ENCODE measurements around the gene TC2N.
"Not testable (repeated sequence)": the region's sequence is repeated elsewhere in the genome, so short reads cannot be mapped to it uniquely, and the experiment has no call there.

The TC2N gene

GRCh38 chr14:91866511-91867295, 633 bp downstream of the TC2N start:
- DNase-seq = no peak

DNA sequence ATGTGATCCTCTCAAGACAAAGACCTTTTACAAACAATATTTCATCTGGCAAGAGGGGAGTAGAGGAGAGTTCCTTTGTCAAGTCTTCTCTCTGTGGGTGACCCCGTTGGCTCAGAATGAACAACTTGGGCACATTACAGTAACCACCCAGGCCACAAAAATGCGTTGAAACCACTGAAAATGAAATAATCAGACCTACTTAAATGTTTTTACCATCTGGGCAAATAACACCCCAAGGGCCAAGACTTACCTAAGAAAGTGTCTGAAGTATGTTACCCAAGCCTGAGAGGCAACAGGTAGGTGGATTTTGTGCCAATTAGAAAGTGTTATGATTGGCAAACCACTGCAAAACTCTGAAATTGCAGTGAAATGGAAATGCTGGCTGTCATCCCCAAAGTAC, 1.3 kb downstream of the TC2N start:
- DNase-seq = no peak

- no peak for DNase-seq
Observed at GRCh38 chr14:91862417-91862816, 4.9 kb downstream of the TC2N start.

DNA sequence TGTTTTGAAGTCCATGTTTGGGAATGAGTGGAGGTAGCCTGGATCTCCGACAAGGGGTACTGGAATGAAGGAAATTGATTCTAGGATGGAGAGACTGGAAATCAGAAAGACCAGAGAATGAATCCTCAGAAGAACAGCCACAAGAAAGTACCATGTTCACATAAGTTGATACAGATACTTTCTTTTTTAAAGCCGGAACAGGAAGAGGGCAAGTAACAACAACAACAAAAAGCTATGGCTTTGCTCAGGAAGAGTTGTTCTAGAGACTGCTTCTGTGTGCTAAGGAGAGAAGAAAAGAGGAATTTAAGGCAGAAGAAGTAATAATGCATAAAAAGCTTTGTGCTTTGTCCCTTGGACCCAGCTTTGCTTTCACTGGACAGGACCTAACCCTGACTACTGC, 6.2 kb downstream of the TC2N start:
- DNase-seq = no peak

DNA sequence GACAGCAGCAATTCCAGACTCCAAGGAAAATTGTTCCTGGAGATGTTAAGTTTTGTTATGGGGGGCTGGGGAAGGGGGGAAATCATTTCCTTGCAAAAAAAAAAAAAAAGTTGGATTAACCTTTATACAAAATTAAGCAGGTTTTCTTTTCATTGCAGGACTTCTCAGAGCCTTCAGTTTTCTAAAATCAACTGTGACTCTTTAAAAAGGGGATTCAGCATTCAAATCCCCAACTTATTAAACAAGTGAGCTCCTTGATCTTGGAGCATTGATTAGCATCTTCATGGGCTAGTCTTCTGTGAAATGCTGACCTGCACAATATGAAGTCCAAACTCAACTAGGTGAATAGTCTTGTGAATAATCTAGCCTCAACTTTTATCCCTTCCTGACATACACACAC, 7.1 kb downstream of the TC2N start:
- DNase-seq = no peak

- no peak for DNase-seq
Observed at GRCh38 chr14:91858536-91859275, 8.6 kb downstream of the TC2N start.

DNA sequence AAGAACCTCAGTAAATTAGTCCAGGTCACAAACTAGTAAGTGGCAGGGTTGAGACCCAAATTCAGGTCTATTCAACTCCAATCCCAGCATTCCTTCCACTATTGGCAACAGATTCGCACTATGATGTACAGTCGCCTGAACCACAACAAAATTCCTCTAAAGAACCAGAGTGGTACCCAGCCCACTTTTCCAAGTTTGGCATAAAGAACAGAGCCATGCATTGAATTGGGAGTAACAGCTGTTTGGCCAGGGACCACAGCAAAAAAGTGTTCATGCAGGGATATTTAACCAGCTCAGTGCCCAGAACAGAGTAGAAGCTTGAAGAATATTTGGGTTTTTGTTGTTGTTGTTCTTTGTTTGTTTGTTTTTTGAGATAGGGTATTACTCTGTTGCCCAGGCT, 9.7 kb downstream of the TC2N start:
- no peak for DNase-seq

- no peak for DNase-seq
Observed at GRCh38 chr14:91854327-91854934, 12.9 kb downstream of the TC2N start.

DNA sequence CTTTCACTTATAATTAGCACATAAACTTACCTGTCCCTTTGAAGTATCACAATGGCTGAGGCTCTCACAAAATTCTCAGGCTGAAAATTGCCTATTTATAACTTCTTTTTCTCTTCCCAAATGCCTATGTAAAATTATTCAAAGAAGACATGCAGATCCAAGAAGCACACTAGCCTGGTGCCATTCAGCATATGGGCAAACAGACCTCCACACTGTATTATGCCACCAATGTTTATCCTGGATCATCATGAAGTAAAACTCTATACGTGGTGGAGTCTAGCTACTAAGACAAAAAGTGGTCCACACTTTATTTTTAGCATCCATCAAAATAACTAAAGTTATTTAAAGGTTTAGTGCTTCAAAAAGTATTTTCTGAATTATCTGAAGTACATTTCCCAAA, 15.8 kb downstream of the TC2N start:
- DNase-seq = no peak

DNA sequence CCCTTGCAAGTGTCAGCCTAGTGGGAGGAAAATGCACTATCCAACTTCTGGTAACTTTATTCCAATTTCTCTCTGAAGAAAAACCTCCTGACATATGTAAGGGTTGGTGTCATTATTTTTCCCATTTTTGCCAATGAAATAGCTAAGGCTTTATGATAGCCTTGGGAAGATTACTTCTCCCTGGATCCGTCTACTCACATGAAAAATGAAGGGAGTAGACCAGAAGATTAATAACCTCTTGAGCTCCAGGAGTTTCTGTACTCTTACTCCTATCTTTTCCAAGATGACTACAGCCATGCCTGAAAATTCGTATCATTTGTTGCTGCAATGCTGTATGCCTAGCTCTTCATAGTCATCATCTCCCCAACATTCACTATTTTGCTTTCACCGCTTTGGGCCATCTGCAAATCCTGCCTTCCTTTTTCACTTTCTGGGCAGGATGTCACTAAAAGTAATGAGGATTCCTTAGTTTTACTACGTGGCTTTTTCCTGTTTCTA, 18.8 kb downstream of the TC2N start:
- no peak for DNase-seq

DNA sequence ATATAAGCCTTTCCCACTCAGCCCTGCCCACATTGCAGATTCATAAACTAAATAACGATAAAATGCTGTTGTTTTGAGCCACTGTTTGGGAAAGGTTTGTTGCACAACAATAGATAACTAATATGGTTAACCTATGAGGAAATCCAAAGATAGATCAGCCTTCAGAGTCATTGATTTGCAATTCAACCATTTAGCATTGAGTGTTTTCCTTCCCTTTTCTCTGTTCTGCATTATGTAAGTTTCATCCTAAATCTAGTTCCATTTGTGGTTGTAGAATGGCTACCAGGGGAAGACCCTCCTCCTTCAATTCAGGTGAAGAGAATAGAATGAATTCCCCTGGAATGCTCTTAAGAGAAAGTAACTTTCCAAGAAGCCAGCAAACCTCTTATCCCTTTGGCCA, 19.6 kb downstream of the TC2N start:
- no peak for DNase-seq

DNA sequence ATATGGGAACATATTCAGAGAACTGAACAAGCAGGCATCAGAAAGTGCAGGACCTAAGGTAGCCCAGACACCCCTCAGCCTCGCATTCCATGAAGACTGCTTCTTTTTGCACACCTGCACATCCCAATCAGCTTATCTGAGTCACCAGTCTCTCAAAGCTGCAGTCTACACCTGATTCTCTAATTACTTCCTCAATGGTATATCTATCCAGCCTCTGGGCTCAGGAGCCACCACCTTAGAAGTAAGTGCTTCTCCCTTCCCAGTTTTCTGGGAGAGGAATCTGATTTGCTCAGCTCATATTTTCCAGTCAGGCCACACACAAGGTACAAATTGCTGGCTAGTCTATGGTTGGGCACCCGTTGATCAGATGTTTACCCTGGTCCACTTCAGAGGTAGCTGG, 21.7 kb downstream of the TC2N start:
- DNase-seq = no peak

DNA sequence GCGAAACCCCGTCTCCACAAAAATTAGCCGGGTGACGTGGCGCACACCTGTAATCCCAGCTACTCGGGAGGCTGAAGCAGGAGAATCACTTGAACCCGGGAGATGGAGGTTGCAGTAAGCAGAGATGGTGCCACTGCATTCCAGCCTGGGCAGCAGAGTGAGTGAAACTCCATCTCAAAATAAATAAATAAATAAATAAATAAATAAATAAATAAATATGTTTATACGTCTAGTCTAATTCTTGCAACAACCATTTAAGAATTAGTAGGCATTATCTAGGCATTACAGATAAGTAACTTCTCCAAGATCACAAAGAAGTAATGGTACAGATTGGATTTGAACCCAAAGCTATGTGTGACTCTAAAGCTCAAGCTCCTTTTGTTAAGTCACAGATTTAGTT, 22.3 kb downstream of the TC2N start:
- not testable (repeated sequence) for DNase-seq

GRCh38 chr14:91844029-91844428, 23.3 kb downstream of the TC2N start:
- no peak for DNase-seq

DNA sequence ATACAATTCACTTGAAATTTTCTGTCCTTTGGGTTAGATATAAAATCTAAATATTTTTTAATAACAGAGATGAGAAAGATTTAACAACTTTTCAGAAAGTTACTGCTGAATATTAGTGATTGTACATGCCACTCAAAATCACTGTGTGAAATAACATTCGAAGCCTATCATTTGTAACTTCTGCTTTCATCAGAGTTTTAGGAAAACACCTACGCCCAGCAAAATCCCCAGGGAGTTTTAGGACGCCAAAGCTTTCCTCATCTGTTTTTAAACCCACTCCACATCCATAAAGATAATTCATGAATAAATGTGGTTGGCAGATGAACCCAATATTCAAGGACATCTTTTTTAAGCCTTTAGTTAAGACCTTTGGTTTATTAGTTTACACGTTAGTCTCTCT, 23.9 kb downstream of the TC2N start:
- DNase-seq = no peak

DNA sequence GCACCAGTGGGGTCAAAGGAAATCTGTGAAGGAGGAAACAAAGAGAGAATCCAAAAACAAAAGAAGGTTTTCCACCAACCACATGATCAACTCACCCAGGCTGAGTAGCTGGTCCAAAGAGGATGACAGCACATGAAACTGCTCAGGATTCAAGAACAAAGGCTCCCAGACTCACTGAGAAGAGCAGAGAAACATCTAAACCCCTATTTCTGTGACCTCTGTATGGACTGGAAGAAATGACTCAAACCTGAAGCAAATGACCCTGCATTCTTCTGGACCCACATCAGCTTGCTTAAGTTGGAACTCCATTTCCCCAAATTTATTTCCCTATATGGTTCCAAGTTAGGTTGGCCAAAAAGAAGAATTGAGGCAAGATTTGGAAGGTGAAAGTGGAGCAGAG, 26.3 kb downstream of the TC2N start:
- DNase-seq = no peak

DNA sequence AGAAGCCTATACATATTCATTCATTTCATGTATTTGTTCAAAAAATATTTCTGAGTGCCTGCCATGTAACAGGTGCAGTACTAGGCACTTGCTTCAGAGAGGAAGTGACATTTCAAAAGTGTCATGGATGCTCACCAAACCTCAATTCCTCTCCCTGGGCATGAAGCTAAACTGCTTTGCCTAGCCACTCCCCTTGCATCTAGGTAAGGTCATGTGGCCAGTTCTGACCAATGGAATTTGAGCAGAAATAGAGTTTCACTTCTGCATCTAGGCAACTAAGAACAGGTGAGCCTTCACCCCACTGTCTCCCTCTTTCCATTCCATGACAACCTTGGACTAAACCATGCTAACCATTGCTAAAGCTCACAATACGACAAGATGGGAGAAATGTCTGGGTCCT, 27.6 kb downstream of the TC2N start:
- no peak for DNase-seq

DNA sequence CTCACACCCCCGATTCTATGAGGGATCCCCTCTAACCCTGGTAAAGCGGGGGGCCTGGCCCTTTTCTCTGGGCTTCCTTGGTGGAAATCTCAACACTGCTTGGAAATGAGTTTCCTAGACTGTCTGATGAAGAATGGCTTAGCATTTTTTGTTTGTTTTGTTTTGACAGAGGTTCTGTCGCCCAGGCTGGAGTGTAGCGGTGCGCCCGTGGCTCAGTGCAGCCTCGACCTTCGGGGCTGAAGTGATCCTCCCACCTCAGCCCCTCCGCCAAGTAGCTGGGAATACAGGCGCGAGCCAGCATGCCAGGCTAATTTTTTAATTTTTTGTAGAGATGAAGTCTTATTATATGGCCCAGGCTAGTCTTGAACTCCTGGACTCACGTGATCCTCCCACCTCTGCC, 30.3 kb downstream of the TC2N start:
- no peak for DNase-seq

- DNase-seq = peak; percentile 58
Observed at GRCh38 chr14:91835920-91836843, 31.2 kb downstream of the TC2N start.

GRCh38 chr14:91835197-91835919, 32.0 kb downstream of the TC2N start:
- no peak for DNase-seq

- no peak for DNase-seq
Observed at GRCh38 chr14:91834571-91834970, 32.8 kb downstream of the TC2N start.

DNA sequence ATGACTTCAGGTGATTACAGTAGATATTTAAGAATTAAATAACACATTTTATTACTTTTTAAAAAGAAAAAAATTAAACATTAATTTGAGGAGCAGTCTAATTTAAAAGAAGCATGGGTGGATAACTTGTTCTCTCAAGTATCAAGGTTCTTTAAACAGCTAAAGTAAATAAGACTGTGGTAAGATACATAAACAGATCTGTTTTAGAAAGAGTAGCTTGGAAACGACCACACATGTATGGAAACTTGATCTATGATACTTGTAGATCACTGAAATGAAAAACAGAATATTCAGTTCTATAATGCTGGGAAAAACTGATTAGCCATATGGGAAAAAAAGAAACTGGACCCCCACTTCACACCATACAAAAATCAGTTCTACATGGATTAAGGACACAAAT, 36.0 kb downstream of the TC2N start:
- DNase-seq = no peak
